OCI-LY7 (cell line): ENCODE results near the gene SPG7. TPM values are rescaled to one million over a fixed set of nuclear protein-coding genes. Genes with fewer than 3 reads are reported as not detected.

Experiments used
- BruUV-seq: library from RNA; stranded (reverse); fragments of 400-500 nt; replicated peaks from 2 replicates; lab custom pipeline; 2021; lab: Mats Ljungman, UMichigan
- CTCF ChIA-PET: fragments of 300-600 bp; sonication (Branson Sonifier 250); formaldehyde crosslinking; loops from one replicate; lab custom pipeline; 2022; ENCODE audit warnings: antibody characterized with exemption; ENCODE audit not compliant: unreplicated experiment; lab: Charles Lee
- POLR2A ChIA-PET: fragments of 300-600 bp; sonication (Branson Sonifier 250); formaldehyde crosslinking; loops from one replicate; lab custom pipeline; 2022; ENCODE audit warnings: antibody characterized with exemption; lab: Charles Lee
- DNase-seq: peaks from one replicate; pipeline ENCODE4 v3.0.0-alpha.2; 2015; ENCODE audit warnings: low spot score
- H2AFZ ChIP-seq: fragments of 200-600 bp; sonication (generic), shearing (Covaris generic); 2 replicates; pipeline ENCODE4 v1.6.1; 2014; ENCODE audit warnings: mild to moderate bottlenecking, antibody characterized with exemption, low read length, moderate library complexity
- H3K27ac ChIP-seq: fragments of 200-600 bp; sonication (generic); 2 replicates; pipeline ENCODE4 v1.5.1; 2014; ENCODE audit warnings: mixed run types, low read depth, mild to moderate bottlenecking, moderate library complexity, low read length, inconsistent platforms; ENCODE audit not compliant: poor library complexity, severe bottlenecking
- H3K36me3 ChIP-seq: fragments of 200-600 bp; sonication (generic); 2 replicates; pipeline ENCODE4 v1.6.1; 2014; ENCODE audit warnings: mild to moderate bottlenecking, antibody characterized with exemption, low read length, moderate library complexity, mixed read lengths; ENCODE audit not compliant: insufficient read depth
- H3K4me1 ChIP-seq: fragments of 200-600 bp; sonication (generic); 2 replicates; pipeline ENCODE4 v1.5.1; 2014; ENCODE audit warnings: mild to moderate bottlenecking, low read length; ENCODE audit not compliant: insufficient read depth, poor library complexity, severe bottlenecking
- H3K4me2 ChIP-seq: fragments of 200-600 bp; sonication (generic); 2 replicates; pipeline ENCODE4 v1.6.1; 2014; ENCODE audit warnings: mild to moderate bottlenecking, low read length
- H3K4me3 ChIP-seq: fragments of 200-600 bp; sonication (generic); 2 replicates; pipeline ENCODE4 v1.5.1; 2014; ENCODE audit warnings: mild to moderate bottlenecking, low read depth, low read length; ENCODE audit not compliant: poor library complexity, severe bottlenecking
- H3K79me2 ChIP-seq: fragments of 200-600 bp; sonication (generic); 2 replicates; pipeline ENCODE4 v1.6.1; 2016; ENCODE audit warnings: low read depth, mild to moderate bottlenecking, low read length, moderate library complexity, mixed read lengths; ENCODE audit not compliant: insufficient read depth
- H3K9me2 ChIP-seq: fragments of 200-600 bp; sonication (generic); 2 replicates; pipeline ENCODE4 v1.6.1; 2016; ENCODE audit warnings: mild to moderate bottlenecking, low read length, mixed read lengths; ENCODE audit not compliant: insufficient read depth
- H3K9me3 ChIP-seq: fragments of 200-600 bp; sonication (generic); 2 replicates; pipeline ENCODE4 v1.6.1; 2014; ENCODE audit warnings: mild to moderate bottlenecking, mixed run types, low read length, mixed read lengths
- H4K20me1 ChIP-seq: fragments of 200-600 bp; sonication (generic); 2 replicates; pipeline ENCODE4 v1.6.1; 2014; ENCODE audit warnings: mild to moderate bottlenecking, antibody characterized with exemption, low read length, moderate library complexity, mixed read lengths; ENCODE audit not compliant: insufficient read depth
- EZH2phosphoT487 ChIP-seq: fragments of 200-600 bp; sonication (generic); IDR thresholded peaks from 2 replicates; pipeline ENCODE4 v1.6.1; 2018; ENCODE audit warnings: low read depth, borderline replicate concordance, mild to moderate bottlenecking, mixed run types, antibody characterized with exemption, low read length, moderate library complexity, mixed read lengths
- intact Hi-C: fragments of 100-400 bp; cut with micrococcal nuclease; formaldehyde crosslinking; loops from one replicate; pipeline ENCODE4 v1.10.0; 2022; ENCODE audit not compliant: unreplicated experiment
- small RNA-seq: library from RNA; depleted of rRNA; stranded (forward); fragments of <200 nt; gene quantifications from one replicate; pipeline ENCODE3, GENCODE V24; 2014
- total RNA-seq, 2 experiments: library from RNA; depleted of rRNA in 1 of 2; stranded (reverse); fragments of >200 nt in 1 of 2; shearing (Covaris generic) in 1 of 2; gene quantifications; 2 replicates each; pipeline ENCODE4 v1.2.3, GENCODE V29; 2014 to 2022
- TF ChIP-seq, protein P1 (sequence below): fragments of 200-600 bp; sonication (generic); conservative IDR thresholded peaks from 2 replicates; pipeline ENCODE4 v1.5.1; 2014; ENCODE audit warnings: mild to moderate bottlenecking, antibody characterized with exemption, low read length, moderate library complexity, mixed read lengths

Gene SPG7
- total RNA-seq, 2 experiments from 2014 or later = 92.7 to 121 TPM

DNA sequence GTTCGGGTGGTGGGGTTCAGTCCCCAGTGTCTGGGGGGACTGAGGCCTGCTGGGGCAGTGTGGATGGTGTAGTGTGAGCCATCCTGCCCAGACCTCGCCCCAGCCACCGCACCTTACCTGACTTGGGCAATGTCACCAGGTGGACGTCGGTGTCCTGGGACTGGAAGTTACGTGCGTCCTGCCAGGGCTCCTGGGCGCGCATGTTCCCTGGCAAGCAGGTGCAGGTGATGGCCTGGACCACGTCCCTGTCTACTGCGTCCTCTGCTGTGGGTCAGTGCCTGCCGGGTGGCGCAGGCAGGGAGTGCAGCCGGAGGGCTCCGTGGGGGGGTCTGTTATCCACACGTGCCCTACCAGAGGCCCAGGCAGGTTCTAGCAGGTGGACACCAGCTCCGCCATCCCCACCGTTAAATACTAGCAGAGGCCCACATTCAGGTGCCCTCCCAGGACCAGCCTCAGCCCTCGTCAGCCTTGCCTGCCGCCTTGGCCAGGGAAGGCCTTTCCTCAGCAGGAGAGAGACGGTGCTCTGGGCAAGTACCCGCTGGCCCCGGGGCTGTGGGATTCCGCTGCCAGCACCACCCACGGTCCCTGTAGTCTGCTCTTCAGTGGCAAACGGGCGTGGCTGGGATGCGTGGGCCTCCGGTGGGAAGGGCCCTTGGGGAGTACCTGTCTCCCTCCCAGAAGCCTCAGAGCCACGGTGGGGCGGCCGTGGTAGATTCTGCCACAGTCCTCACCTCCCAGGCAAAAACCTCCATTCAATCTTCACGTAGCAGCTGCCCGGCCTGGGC is 97.2 kb downstream of the SPG7 start:
- no peak for DNase-seq
- H4K20me1 ChIP-seq = no peaks in the 10 kb centered on the region
- H3K4me1 ChIP-seq = no peaks in the 10 kb centered on the region
- no peak overlapping the region for H3K4me3 ChIP-seq
- H3K4me2 ChIP-seq = no peak overlapping the region
- ChIA-PET POLR2A (no interaction called here), CTCF (no interaction called here)
- TF ChIP-seq EZH2phosphoT487 = no peak
- TF ChIP-seq, protein P1, sequence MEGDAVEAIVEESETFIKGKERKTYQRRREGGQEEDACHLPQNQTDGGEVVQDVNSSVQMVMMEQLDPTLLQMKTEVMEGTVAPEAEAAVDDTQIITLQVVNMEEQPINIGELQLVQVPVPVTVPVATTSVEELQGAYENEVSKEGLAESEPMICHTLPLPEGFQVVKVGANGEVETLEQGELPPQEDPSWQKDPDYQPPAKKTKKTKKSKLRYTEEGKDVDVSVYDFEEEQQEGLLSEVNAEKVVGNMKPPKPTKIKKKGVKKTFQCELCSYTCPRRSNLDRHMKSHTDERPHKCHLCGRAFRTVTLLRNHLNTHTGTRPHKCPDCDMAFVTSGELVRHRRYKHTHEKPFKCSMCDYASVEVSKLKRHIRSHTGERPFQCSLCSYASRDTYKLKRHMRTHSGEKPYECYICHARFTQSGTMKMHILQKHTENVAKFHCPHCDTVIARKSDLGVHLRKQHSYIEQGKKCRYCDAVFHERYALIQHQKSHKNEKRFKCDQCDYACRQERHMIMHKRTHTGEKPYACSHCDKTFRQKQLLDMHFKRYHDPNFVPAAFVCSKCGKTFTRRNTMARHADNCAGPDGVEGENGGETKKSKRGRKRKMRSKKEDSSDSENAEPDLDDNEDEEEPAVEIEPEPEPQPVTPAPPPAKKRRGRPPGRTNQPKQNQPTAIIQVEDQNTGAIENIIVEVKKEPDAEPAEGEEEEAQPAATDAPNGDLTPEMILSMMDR = no peak
- H3K79me2 ChIP-seq = no peaks in the 10 kb centered on the region
- intact Hi-C loops = no loop called here
- no peaks in the 10 kb centered on the region for H3K9me2 ChIP-seq
- H3K27ac ChIP-seq = no peak overlapping the region
- no peaks in the 10 kb centered on the region for H3K36me3 ChIP-seq
- no peak overlapping the region for H2AFZ ChIP-seq
- H3K9me3 ChIP-seq = no peaks in the 10 kb centered on the region
- no TSS peak for BruUV-seq

DNA sequence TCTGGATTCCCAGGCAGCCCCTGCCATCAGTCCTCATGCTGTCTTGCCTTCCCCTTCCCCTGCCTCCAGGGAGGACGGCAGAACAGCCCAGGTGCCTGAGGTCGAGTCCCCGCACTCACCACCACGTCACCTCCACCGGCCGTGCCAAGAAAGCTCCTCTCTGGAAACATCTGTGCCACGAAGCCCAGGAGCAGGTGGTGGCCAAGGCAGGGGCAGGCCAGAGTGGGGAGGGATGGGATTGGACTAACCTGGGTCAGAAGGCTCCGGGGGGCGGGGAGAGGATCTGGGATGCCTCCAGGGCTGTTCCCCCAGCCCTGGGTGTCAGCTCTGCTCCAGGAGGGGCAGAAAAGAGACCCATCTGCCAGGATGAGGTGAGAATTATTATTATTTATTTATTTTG is 97.8 kb downstream of the SPG7 start:
- no peak overlapping the region for H3K4me2 ChIP-seq
- TF ChIP-seq, protein P1 = no peak
- TF ChIP-seq EZH2phosphoT487 = no peak
- BruUV-seq = no TSS peak
- H3K36me3 ChIP-seq = no peaks in the 10 kb centered on the region
- intact Hi-C loops = no loop called here
- POLR2A ChIA-PET = no interaction called here
- no peak for DNase-seq
- H3K4me1 ChIP-seq = no peaks in the 10 kb centered on the region
- CTCF ChIA-PET = no interaction called here
- no peak overlapping the region for H3K27ac ChIP-seq
- H2AFZ ChIP-seq = no peak overlapping the region
- H3K9me3 ChIP-seq = no peaks in the 10 kb centered on the region
- no peaks in the 10 kb centered on the region for H3K9me2 ChIP-seq
- no peaks in the 10 kb centered on the region for H4K20me1 ChIP-seq
- no peaks in the 10 kb centered on the region for H3K79me2 ChIP-seq
- H3K4me3 ChIP-seq = no peak overlapping the region

Small RNA genes lying within 50 kb of the gene (small RNA-seq; reads per million reads assigned to genes)
- gene SNORD68 = not detected

Other genes starting within 250 kb of the SPG7 start
- gene ANKRD11, start 17.8 kb upstream of the SPG7 start, total RNA-seq (2014; rRNA removed; shearing (Covaris generic)) = 87.0 and 89.1 TPM in 2 replicates
- 247 and 251 TPM in 2 replicates for gene ANKRD11, start 17.8 kb upstream of the SPG7 start, total RNA-seq (2022)
- gene RPL13, start 52.3 kb downstream of the SPG7 start, total RNA-seq (2014; rRNA removed; shearing (Covaris generic)) = 7,440 and 9,791 TPM in 2 replicates
- 2,903 and 2,928 TPM in 2 replicates for gene RPL13, start 52.3 kb downstream of the SPG7 start, total RNA-seq (2022)
- 0.33 TPM in 1 of 2 replicates, not detected in the other for gene CPNE7, start 67.4 kb downstream of the SPG7 start, total RNA-seq (2014; rRNA removed; shearing (Covaris generic))
- 0.83 TPM in 1 of 2 replicates, not detected in the other for gene CPNE7, start 67.4 kb downstream of the SPG7 start, total RNA-seq (2022)
- not detected in 2 replicates for gene DPEP1, start 105.2 kb downstream of the SPG7 start, total RNA-seq (2014; rRNA removed; shearing (Covaris generic))
- not detected in 2 replicates for gene DPEP1, start 105.2 kb downstream of the SPG7 start, total RNA-seq (2022)
- 53.1 and 57.5 TPM in 2 replicates for gene CHMP1A, start 149.3 kb downstream of the SPG7 start, total RNA-seq (2014; rRNA removed; shearing (Covaris generic))
- gene CHMP1A, start 149.3 kb downstream of the SPG7 start, total RNA-seq (2022) = 67.2 and 76.2 TPM in 2 replicates
- 8.6 and 9.4 TPM in 2 replicates for gene SPATA33, start 149.4 kb downstream of the SPG7 start, total RNA-seq (2014; rRNA removed; shearing (Covaris generic))
- 17.3 and 18.2 TPM in 2 replicates for gene SPATA33, start 149.4 kb downstream of the SPG7 start, total RNA-seq (2022)
- 88.4 and 98.6 TPM in 2 replicates for gene CDK10, start 178.3 kb downstream of the SPG7 start, total RNA-seq (2014; rRNA removed; shearing (Covaris generic))
- 129 and 130 TPM in 2 replicates for gene CDK10, start 178.3 kb downstream of the SPG7 start, total RNA-seq (2022)
- gene SPATA2L, start 193.3 kb downstream of the SPG7 start, total RNA-seq (2014; rRNA removed; shearing (Covaris generic)) = 5.6 and 13.1 TPM in 2 replicates
- gene SPATA2L, start 193.3 kb downstream of the SPG7 start, total RNA-seq (2022) = 6.7 and 7.2 TPM in 2 replicates
- 2.0 and 3.1 TPM in 2 replicates for gene VPS9D1, start 212.5 kb downstream of the SPG7 start, total RNA-seq (2014; rRNA removed; shearing (Covaris generic))
- gene VPS9D1, start 212.5 kb downstream of the SPG7 start, total RNA-seq (2022) = 4.6 and 4.7 TPM in 2 replicates
- 27.4 and 31.0 TPM in 2 replicates for gene ZNF276, start 213.1 kb downstream of the SPG7 start, total RNA-seq (2014; rRNA removed; shearing (Covaris generic))
- gene ZNF276, start 213.1 kb downstream of the SPG7 start, total RNA-seq (2022) = 30.0 and 30.8 TPM in 2 replicates